ENCODE data around the gene LDLRAD2. TPM values are rescaled to one million over a fixed set of nuclear protein-coding genes. Genes with fewer than 3 reads are reported as not detected.
A peak's percentile ranks its signal among the peaks of the same experiment; 100 is the strongest.

Gene LDLRAD2
- total and polyA plus RNA-seq, 2 of the 8 experiments (the other 6 are each of a cell fraction or from before 2014, with no cell fraction given): 0.48 to 0.74 TPM

- Histone ChIP-seq H4K5ac (ENCODE audit: insufficient read length, low read depth, low read length) (no peak overlapping the region), H3K79me2 (ENCODE audit: control insufficient read depth in 1 of 2, insufficient read depth in 2 of 2, low read length in 2 of 2) (peaks cover 5 to 9% of the 10 kb centered on the region in 2 experiments), H2BK5ac (ENCODE audit: low read depth, low read length) (no peak overlapping the region), H3K36me3 (ENCODE audit: control insufficient read depth in 2 of 4, insufficient read depth in 4 of 4, low read length in 3 of 4) (no peaks in the 10 kb centered on the region), H3K79me1 (ENCODE audit: low read depth, low read length) (no peaks in the 10 kb centered on the region), H2BK120ac (replicated peaks; ENCODE audit: low read depth, low read length) (no peak overlapping the region), H3K4me2 (ENCODE audit: insufficient read depth in 1 of 2, low read depth in 2 of 2, low read length in 2 of 2) (no peak overlapping the region), H3K23me2 (ENCODE audit: low read depth, low read length) (peaks cover 6% of the 10 kb centered on the region), H3K4me3 (ENCODE audit: extremely low read depth in 1 of 4, insufficient read depth in 2 of 4, low read depth in 3 of 4, low read length in 4 of 4) (no peak overlapping the region), H2BK15ac (ENCODE audit: low read length) (no peak overlapping the region), H2AFZ (ENCODE audit: low read length) (no peak overlapping the region), H3K56ac (replicated peaks; ENCODE audit: insufficient read length, low read depth, low read length) (no peak overlapping the region), H3K9ac (replicated peaks in 1 of 4; ENCODE audit: extremely low read depth in 1 of 4, low read depth in 3 of 4, low read length in 3 of 4) (no peak overlapping the region), H3K27me3 (replicated peaks in 1 of 4; ENCODE audit: control insufficient read depth in 3 of 4, extremely low read depth in 1 of 4, insufficient read depth in 3 of 4, low read length in 3 of 4) (no peaks in the 10 kb centered on the region), H2BK12ac (ENCODE audit: low read depth, low read length) (no peak overlapping the region), H3K14ac (ENCODE audit: insufficient read length) (no peak overlapping the region), H3K18ac (ENCODE audit: extremely low read depth, low read length) (no peak overlapping the region), H3K23ac (ENCODE audit: insufficient read length) (no peak overlapping the region), H3K27ac (ENCODE audit: low read depth, low read length) (no peak overlapping the region), H4K8ac (ENCODE audit: extremely low read depth, insufficient read depth, low read length) (no peak overlapping the region), H4K20me1 (replicated peaks in 1 of 2; ENCODE audit: control insufficient read depth in 1 of 2, insufficient read depth in 2 of 2, low read length in 2 of 2) (no peaks in the 10 kb centered on the region), H4K91ac (replicated peaks; ENCODE audit: insufficient read length, low read length) (no peak overlapping the region), H2AK5ac (ENCODE audit: low read depth, low read length) (no peak overlapping the region), H3K4ac (replicated peaks; ENCODE audit: insufficient read length, low read depth, low read length) (no peak overlapping the region), H2BK20ac (ENCODE audit: low read length) (peak overlapping the region; percentile 34; the same call in 1 of the 2 replicates), H3K4me1 (replicated peaks in 1 of 4; ENCODE audit: control insufficient read depth in 3 of 4, insufficient read depth in 4 of 4, low read length in 3 of 4) (peaks cover 0 to 4% (median 2%) of the 10 kb centered on the region in 4 experiments; a peak in 4 of 7 replicates), H3K9me3 (ENCODE audit: insufficient read depth in 2 of 2, low read depth in 1 of 2, low read length in 1 of 2) (no peaks in the 10 kb centered on the region)
- 82% methylated on average over 2 of the region's 2 CpGs; no CpG with 5 or more reads in 1 of the 2 experiments for WGBS, 2 experiments (ENCODE audit: extremely low coverage in 1 of 2, insufficient coverage in 1 of 2, insufficient read length in 1 of 2, insufficient replicate concordance in 2 of 2, low coverage in 1 of 2, low lambda C conversion rate in 2 of 2, missing lambda C conversion rate in 1 of 2)
- ChIA-PET POLR2A (ENCODE audit: partially characterized antibody) (interaction anchor here (0.6 kb wide), 1 partner anchor 28 kb away, joined by 3 read pairs; no protein-coding TSS in a partner anchor), CTCF (ENCODE audit: partially characterized antibody) (interaction anchor here (0.7 kb wide), 1 partner anchor 13 kb away, joined by 6 read pairs; no protein-coding TSS in a partner anchor)
- no peak for DNase-seq (ENCODE audit: low read depth in 1 of 2, low spot score in 2 of 2)
- FAIRE-seq: no peak
- TF ChIP-seq RFX5 (IDR thresholded peaks at IDR 0.05; ENCODE audit: borderline replicate concordance, low read depth, low read length) (no peak), BRCA1 (IDR thresholded peaks at IDR 0.05; ENCODE audit: low read depth, low read length) (no peak), RBBP5 (IDR thresholded peaks at IDR 0.05; ENCODE audit: borderline replicate concordance, low read depth, low read length) (no peak), RNF2 (IDR thresholded peaks at IDR 0.05; ENCODE audit: borderline replicate concordance, low read depth, low read length, missing control alignments, poor library complexity, severe bottlenecking) (no peak), FOSL1 (IDR thresholded peaks at IDR 0.05; ENCODE audit: insufficient read depth, low read depth, low read length) (no peak), KDM5A (IDR thresholded peaks at IDR 0.05; ENCODE audit: low read length) (no peak), MAX (IDR thresholded peaks at IDR 0.05) (no peak), SRF (IDR thresholded peaks at IDR 0.05; ENCODE audit: low read depth, low read length) (no peak), SIX5 (IDR thresholded peaks at IDR 0.05; ENCODE audit: low read depth, low read length) (no peak), KDM1A (IDR thresholded peaks at IDR 0.05; ENCODE audit: borderline replicate concordance, low read length) (no peak), EP300 (IDR thresholded peaks at IDR 0.05; ENCODE audit: borderline replicate concordance in 1 of 2, low read depth in 2 of 2, low read length in 2 of 2) (no peak)
Measured at GRCh38 chr1:21786640-21787039, 25.4 kb upstream of the LDLRAD2 start.

Measured in H1 (cell line).